GM23338 (cell line): ENCODE data around the gene NFKB2. TPM values are rescaled to one million over a fixed set of nuclear protein-coding genes. Genes with fewer than 3 reads are reported as not detected.

Experiments
- ATAC-seq: fragments of 200-7000 bp; cut with Tn5 transposase; 3 replicates; pipeline ENCODE4 v1.9.1; 2020
- DNase-seq: peaks from one replicate; pipeline ENCODE4 v3.0.0-alpha.2; 2015; ENCODE audit warnings: low spot score
- H2AFZ ChIP-seq: fragments of 200-600 bp; sonication (generic); 2 replicates; pipeline ENCODE4 v1.8.0; 2016; ENCODE audit warnings: antibody characterized with exemption, mild to moderate bottlenecking, moderate library complexity
- H3F3A ChIP-seq: fragments of 200-600 bp; sonication (generic); replicated peaks from 2 replicates; pipeline ENCODE4 v1.8.0; 2017; ENCODE audit warnings: antibody characterized with exemption, mixed run types, low read depth
- H3K27ac ChIP-seq: fragments of 200-600 bp; sonication (generic); 2 replicates; pipeline ENCODE4 v1.6.1; 2016; ENCODE audit warnings: low read depth
- H3K27me3 ChIP-seq: fragments of 200-600 bp; sonication (generic); 2 replicates; pipeline ENCODE4 v1.8.0; 2016; ENCODE audit warnings: mild to moderate bottlenecking, mixed run types, moderate library complexity; ENCODE audit not compliant: insufficient read depth
- H3K36me3 ChIP-seq: fragments of 200-600 bp; sonication (generic); 2 replicates; pipeline ENCODE4 v1.8.0; 2016; ENCODE audit warnings: mild to moderate bottlenecking; ENCODE audit not compliant: insufficient read depth
- H3K4me1 ChIP-seq: fragments of 200-600 bp; sonication (generic); 2 replicates; pipeline ENCODE4 v1.8.0; 2016; ENCODE audit warnings: mild to moderate bottlenecking, moderate library complexity; ENCODE audit not compliant: insufficient read depth
- H3K4me2 ChIP-seq: fragments of 200-600 bp; sonication (generic); 2 replicates; pipeline ENCODE4 v1.7.1; 2017; ENCODE audit warnings: mixed run types
- H3K4me3 ChIP-seq: fragments of 200-600 bp; sonication (generic); 2 replicates; pipeline ENCODE4 v1.6.1; 2016; ENCODE audit warnings: mixed run types
- H3K79me2 ChIP-seq: fragments of 200-600 bp; sonication (generic); replicated peaks from 2 replicates; pipeline ENCODE4 v1.8.0; 2017; ENCODE audit warnings: mild to moderate bottlenecking; ENCODE audit not compliant: insufficient read depth
- H3K9me2 ChIP-seq: fragments of 200-600 bp; sonication (generic); 2 replicates; pipeline ENCODE4 v1.8.0; 2017; ENCODE audit not compliant: insufficient read depth
- H4K20me1 ChIP-seq: fragments of 200-600 bp; sonication (generic); replicated peaks from 2 replicates; pipeline ENCODE4 v1.8.0; 2017; ENCODE audit warnings: mild to moderate bottlenecking; ENCODE audit not compliant: insufficient read depth
- H3K27ac Mint-ChIP-seq: 2 replicates; pipeline ENCODE4 v1.8.0; 2020; ENCODE audit warnings: inconsistent platforms, mild to moderate bottlenecking, moderate library complexity, mixed read lengths
- H3K27me3 Mint-ChIP-seq: 3 replicates; pipeline ENCODE4 v1.8.0; 2022; ENCODE audit warnings: low read depth, mild to moderate bottlenecking, moderate library complexity, mixed read lengths, inconsistent platforms; ENCODE audit not compliant: insufficient read depth, poor library complexity
- H3K36me3 Mint-ChIP-seq: 3 replicates; pipeline ENCODE4 v1.8.0; 2021; ENCODE audit warnings: low read depth, mild to moderate bottlenecking, inconsistent platforms, moderate library complexity, mixed read lengths
- H3K4me1 Mint-ChIP-seq: 3 replicates; pipeline ENCODE4 v1.8.0; 2020; ENCODE audit warnings: mild to moderate bottlenecking, inconsistent platforms, mixed read lengths
- H3K4me3 Mint-ChIP-seq: 3 replicates; pipeline ENCODE4 v1.8.0; 2021; ENCODE audit warnings: moderate library complexity, mild to moderate bottlenecking, inconsistent platforms, mixed read lengths
- H3K9me3 Mint-ChIP-seq: 3 replicates; pipeline ENCODE4 v1.8.0; 2020; ENCODE audit warnings: moderate library complexity, mild to moderate bottlenecking, inconsistent platforms, mixed read lengths
- EZH2 ChIP-seq: fragments of 200-600 bp; sonication (generic); IDR thresholded peaks from one replicate; pipeline ENCODE4 v1.8.0; 2017; ENCODE audit warnings: antibody characterized with exemption, mild to moderate bottlenecking, low read depth; ENCODE audit not compliant: unreplicated experiment
- EZH2phosphoT487 ChIP-seq: fragments of 200-600 bp; sonication (generic); IDR thresholded peaks from one replicate; pipeline ENCODE4 v1.8.1; 2018; ENCODE audit warnings: antibody characterized with exemption; ENCODE audit not compliant: unreplicated experiment
- JUNB ChIP-seq: IDR thresholded peaks from one replicate; pipeline ENCODE4 v1.6.1; 2016; ENCODE audit warnings: antibody characterized with exemption; ENCODE audit not compliant: unreplicated experiment
- POLR2AphosphoS5 ChIP-seq: IDR thresholded peaks from 2 replicates; pipeline ENCODE4 v1.6.1; 2016; ENCODE audit warnings: antibody characterized with exemption, low read depth
- REST ChIP-seq: IDR thresholded peaks from one replicate; pipeline ENCODE4 v1.6.1; 2018; ENCODE audit warnings: antibody characterized with exemption; ENCODE audit not compliant: unreplicated experiment
- STAT1 ChIP-seq: IDR thresholded peaks from one replicate; pipeline ENCODE4 v1.6.1; 2016; ENCODE audit warnings: antibody characterized with exemption; ENCODE audit not compliant: unreplicated experiment
- ZNF114 ChIP-seq: fragments of 250-450 bp; sonication (Bioruptor Pico); IDR thresholded peaks from 2 replicates; pipeline ENCODE4 v1.5.0; 2020; ENCODE audit warnings: mild to moderate bottlenecking, moderate library complexity
- ZNF331 ChIP-seq: fragments of 250-450 bp; sonication (Bioruptor Pico); IDR thresholded peaks from 2 replicates; pipeline ENCODE4 v1.5.0; 2020; ENCODE audit warnings: low read depth, mild to moderate bottlenecking, moderate library complexity
- polyA plus RNA-seq: library from polyadenylated mRNA; unstranded; fragments of >200 nt; fragmentation: Nextera tagmentation; extraction: Ambion mirVana; gene quantifications from 2 replicates; pipeline ENCODE4 v1.2.1, GENCODE V29; 2016
- total RNA-seq: library from RNA; depleted of rRNA; stranded (reverse); fragments of >200 nt; shearing (Covaris generic); gene quantifications from 2 replicates; pipeline ENCODE4 v1.2.3, GENCODE V29; 2014
- TF ChIP-seq, protein P1 (sequence below): fragments of 250-450 bp; sonication (Bioruptor Pico); IDR thresholded peaks from 2 replicates; pipeline ENCODE4 v1.5.0; 2020; ENCODE audit warnings: mild to moderate bottlenecking, moderate library complexity
- TF ChIP-seq, protein P2 (sequence below): IDR thresholded peaks from 2 replicates; pipeline ENCODE4 v1.6.1; 2016; ENCODE audit warnings: antibody characterized with exemption

Gene NFKB2
- total and polyA plus RNA-seq, 2 experiments from 2014 or later = 6.8 to 29.4 TPM

- no peaks in the 10 kb centered on the region; the same call in 1 of the 2 replicates for H3K79me2 ChIP-seq
- H2AFZ ChIP-seq = no peak overlapping the region
- no peaks in the 10 kb centered on the region; the same call in 1 of the 2 replicates for H4K20me1 ChIP-seq
- peak overlapping the region; percentile 78 for H3K4me2 ChIP-seq
- peak overlapping the region; percentile 50; the same call in 1 of the 2 replicates for H3K4me3 ChIP-seq
- H3K4me1 Mint-ChIP-seq = peaks cover 26% of the 10 kb centered on the region
- no peak overlapping the region for H3K27ac ChIP-seq
- DNase-seq (no peak), ATAC-seq (no peak)
- TF ChIP-seq EZH2 (peak; percentile 4), ZNF114 (no peak)
- no peaks in the 10 kb centered on the region for H3K36me3 ChIP-seq
- no peak overlapping the region for H3K27ac Mint-ChIP-seq
- H3K4me3 Mint-ChIP-seq = peak overlapping the region; percentile 67
- H3K27me3 Mint-ChIP-seq = peaks cover 53% of the 10 kb centered on the region
- peaks cover 56% of the 10 kb centered on the region for H3K27me3 ChIP-seq
- H3K36me3 Mint-ChIP-seq = peaks cover 4% of the 10 kb centered on the region; the same call in 2 of the 3 replicates
- peaks cover 21% of the 10 kb centered on the region for H3K4me1 ChIP-seq
- no peaks in the 10 kb centered on the region for H3K9me3 Mint-ChIP-seq
- H3F3A ChIP-seq = 0 out of 2 replicates have a peak, but pooled peaks cover 4% of the 10 kb centered on the region
- no peaks in the 10 kb centered on the region for H3K9me2 ChIP-seq
These were observed 39.1 kb downstream of the NFKB2 start for GRCh38 chr10:102434394-102435132.

DNA sequence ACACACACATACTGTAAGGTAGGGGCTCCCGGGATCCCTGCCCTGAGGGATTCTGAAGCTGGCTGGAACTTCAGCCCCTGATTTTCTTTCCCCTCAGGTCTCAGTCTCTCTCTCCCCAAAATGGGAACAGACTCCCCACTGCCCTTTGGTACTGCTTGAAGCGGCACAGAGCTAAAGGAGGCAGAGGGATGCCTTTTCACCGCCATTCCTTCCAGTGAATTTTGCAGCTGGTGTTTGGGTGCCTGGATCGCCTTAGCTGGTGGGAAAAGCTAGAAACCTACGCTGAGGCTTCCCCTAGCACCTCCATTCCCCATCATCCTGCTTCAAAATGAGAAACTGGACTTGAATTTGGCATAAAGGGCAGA, 39.6 kb downstream of the NFKB2 start:
- no peak overlapping the region for H3K27ac ChIP-seq
- no peak overlapping the region for H3K27ac Mint-ChIP-seq
- peaks cover 53% of the 10 kb centered on the region for H3K27me3 Mint-ChIP-seq
- TF ChIP-seq JUNB (no peak), STAT1 (no peak), POLR2AphosphoS5 (no peak), ZNF331 (CRISPR knock-in tag) (no peak), EZH2phosphoT487 (no peak), EZH2 (no peak), REST (no peak)
- TF ChIP-seq, protein P1, sequence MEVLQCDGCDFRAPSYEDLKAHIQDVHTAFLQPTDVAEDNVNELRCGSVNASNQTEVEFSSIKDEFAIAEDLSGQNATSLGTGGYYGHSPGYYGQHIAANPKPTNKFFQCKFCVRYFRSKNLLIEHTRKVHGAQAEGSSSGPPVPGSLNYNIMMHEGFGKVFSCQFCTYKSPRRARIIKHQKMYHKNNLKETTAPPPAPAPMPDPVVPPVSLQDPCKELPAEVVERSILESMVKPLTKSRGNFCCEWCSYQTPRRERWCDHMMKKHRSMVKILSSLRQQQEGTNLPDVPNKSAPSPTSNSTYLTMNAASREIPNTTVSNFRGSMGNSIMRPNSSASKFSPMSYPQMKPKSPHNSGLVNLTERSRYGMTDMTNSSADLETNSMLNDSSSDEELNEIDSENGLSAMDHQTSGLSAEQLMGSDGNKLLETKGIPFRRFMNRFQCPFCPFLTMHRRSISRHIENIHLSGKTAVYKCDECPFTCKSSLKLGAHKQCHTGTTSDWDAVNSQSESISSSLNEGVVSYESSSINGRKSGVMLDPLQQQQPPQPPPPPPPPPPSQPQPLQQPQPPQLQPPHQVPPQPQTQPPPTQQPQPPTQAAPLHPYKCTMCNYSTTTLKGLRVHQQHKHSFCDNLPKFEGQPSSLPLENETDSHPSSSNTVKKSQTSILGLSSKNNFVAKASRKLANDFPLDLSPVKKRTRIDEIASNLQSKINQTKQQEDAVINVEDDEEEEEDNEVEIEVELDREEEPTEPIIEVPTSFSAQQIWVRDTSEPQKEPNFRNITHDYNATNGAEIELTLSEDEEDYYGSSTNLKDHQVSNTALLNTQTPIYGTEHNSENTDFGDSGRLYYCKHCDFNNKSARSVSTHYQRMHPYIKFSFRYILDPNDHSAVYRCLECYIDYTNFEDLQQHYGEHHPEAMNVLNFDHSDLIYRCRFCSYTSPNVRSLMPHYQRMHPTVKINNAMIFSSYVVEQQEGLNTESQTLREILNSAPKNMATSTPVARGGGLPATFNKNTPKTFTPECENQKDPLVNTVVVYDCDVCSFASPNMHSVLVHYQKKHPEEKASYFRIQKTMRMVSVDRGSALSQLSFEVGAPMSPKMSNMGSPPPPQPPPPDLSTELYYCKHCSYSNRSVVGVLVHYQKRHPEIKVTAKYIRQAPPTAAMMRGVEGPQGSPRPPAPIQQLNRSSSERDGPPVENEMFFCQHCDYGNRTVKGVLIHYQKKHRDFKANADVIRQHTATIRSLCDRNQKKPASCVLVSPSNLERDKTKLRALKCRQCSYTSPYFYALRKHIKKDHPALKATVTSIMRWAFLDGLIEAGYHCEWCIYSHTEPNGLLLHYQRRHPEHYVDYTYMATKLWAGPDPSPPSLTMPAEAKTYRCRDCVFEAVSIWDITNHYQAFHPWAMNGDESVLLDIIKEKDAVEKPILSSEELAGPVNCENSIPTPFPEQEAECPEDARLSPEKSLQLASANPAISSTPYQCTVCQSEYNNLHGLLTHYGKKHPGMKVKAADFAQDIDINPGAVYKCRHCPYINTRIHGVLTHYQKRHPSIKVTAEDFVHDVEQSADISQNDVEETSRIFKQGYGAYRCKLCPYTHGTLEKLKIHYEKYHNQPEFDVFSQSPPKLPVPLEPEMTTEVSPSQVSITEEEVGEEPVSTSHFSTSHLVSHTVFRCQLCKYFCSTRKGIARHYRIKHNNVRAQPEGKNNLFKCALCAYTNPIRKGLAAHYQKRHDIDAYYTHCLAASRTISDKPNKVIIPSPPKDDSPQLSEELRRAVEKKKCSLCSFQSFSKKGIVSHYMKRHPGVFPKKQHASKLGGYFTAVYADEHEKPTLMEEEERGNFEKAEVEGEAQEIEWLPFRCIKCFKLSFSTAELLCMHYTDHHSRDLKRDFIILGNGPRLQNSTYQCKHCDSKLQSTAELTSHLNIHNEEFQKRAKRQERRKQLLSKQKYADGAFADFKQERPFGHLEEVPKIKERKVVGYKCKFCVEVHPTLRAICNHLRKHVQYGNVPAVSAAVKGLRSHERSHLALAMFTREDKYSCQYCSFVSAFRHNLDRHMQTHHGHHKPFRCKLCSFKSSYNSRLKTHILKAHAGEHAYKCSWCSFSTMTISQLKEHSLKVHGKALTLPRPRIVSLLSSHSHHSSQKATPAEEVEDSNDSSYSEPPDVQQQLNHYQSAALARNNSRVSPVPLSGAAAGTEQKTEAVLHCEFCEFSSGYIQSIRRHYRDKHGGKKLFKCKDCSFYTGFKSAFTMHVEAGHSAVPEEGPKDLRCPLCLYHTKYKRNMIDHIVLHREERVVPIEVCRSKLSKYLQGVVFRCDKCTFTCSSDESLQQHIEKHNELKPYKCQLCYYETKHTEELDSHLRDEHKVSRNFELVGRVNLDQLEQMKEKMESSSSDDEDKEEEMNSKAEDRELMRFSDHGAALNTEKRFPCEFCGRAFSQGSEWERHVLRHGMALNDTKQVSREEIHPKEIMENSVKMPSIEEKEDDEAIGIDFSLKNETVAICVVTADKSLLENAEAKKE = no peak
- TF ChIP-seq, protein P2, sequence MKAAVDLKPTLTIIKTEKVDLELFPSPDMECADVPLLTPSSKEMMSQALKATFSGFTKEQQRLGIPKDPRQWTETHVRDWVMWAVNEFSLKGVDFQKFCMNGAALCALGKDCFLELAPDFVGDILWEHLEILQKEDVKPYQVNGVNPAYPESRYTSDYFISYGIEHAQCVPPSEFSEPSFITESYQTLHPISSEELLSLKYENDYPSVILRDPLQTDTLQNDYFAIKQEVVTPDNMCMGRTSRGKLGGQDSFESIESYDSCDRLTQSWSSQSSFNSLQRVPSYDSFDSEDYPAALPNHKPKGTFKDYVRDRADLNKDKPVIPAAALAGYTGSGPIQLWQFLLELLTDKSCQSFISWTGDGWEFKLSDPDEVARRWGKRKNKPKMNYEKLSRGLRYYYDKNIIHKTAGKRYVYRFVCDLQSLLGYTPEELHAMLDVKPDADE = no peak

More for the DNA sequence above, 39.6 kb downstream of the NFKB2 start:
- H3K9me2 ChIP-seq = no peaks in the 10 kb centered on the region
- no peaks in the 10 kb centered on the region for H3K36me3 ChIP-seq
- H3K27me3 ChIP-seq = peaks cover 56% of the 10 kb centered on the region
- Mint-ChIP-seq H3K4me3 (peak overlapping the region; percentile 67), H3K36me3 (peaks cover 4% of the 10 kb centered on the region; the same call in 2 of the 3 replicates), H3K4me1 (peaks cover 26% of the 10 kb centered on the region), H3K9me3 (no peaks in the 10 kb centered on the region)
- ATAC-seq (no peak), DNase-seq (no peak)
- peaks cover 21% of the 10 kb centered on the region for H3K4me1 ChIP-seq
- 0 out of 2 replicates have a peak overlapping the region, but pooled peaks have one; percentile 59 for H2AFZ ChIP-seq
- peak overlapping the region; percentile 50 for H3K4me3 ChIP-seq
- H4K20me1 ChIP-seq = no peaks in the 10 kb centered on the region; the same call in 1 of the 2 replicates
- 0 out of 2 replicates have a peak, but pooled peaks cover 4% of the 10 kb centered on the region for H3F3A ChIP-seq
- no peaks in the 10 kb centered on the region; the same call in 1 of the 2 replicates for H3K79me2 ChIP-seq
- H3K4me2 ChIP-seq = peak overlapping the region; percentile 78
